DOHH2 (cell line): ENCODE data around the gene SPATA2.

Source experiments
- H3F3A ChIP-seq: fragments of 200-600 bp; sonication (generic), shearing (Covaris generic); 2 replicates; pipeline ENCODE4 v1.6.0; 2016; ENCODE audit warnings: antibody characterized with exemption, mild to moderate bottlenecking; ENCODE audit not compliant: control insufficient read depth, insufficient read depth
- H3K27ac ChIP-seq: fragments of 200-600 bp; sonication (generic); 2 replicates; pipeline ENCODE4 v1.5.1; 2014; ENCODE audit warnings: low read depth, mild to moderate bottlenecking, low read length, moderate library complexity
- H3K27me3 ChIP-seq: fragments of 200-600 bp; sonication (generic); 2 replicates; pipeline ENCODE4 v1.6.1; 2014; ENCODE audit warnings: mild to moderate bottlenecking, low read length, mixed read lengths; ENCODE audit not compliant: control insufficient read depth
- H3K36me3 ChIP-seq: fragments of 200-600 bp; sonication (generic); 2 replicates; pipeline ENCODE4 v1.6.1; 2014; ENCODE audit warnings: mild to moderate bottlenecking, low read length, moderate library complexity, mixed read lengths; ENCODE audit not compliant: control insufficient read depth
- H3K4me1 ChIP-seq: fragments of 200-600 bp; sonication (generic); 2 replicates; pipeline ENCODE4 v1.6.1; 2014; ENCODE audit warnings: mild to moderate bottlenecking, low read length, mixed read lengths; ENCODE audit not compliant: control insufficient read depth
- H3K4me2 ChIP-seq: fragments of 200-600 bp; sonication (generic); 2 replicates; pipeline ENCODE4 v1.6.0; 2014; ENCODE audit warnings: mild to moderate bottlenecking, low read length, moderate library complexity
- H3K4me3 ChIP-seq: fragments of 200-600 bp; sonication (generic); 2 replicates; pipeline ENCODE4 v1.5.1; 2014; ENCODE audit warnings: mild to moderate bottlenecking, low read length, mixed read lengths
- H3K79me2 ChIP-seq: fragments of 200-600 bp; sonication (generic); 2 replicates; pipeline ENCODE4 v1.6.1; 2014; ENCODE audit warnings: mild to moderate bottlenecking, low read length, mixed read lengths; ENCODE audit not compliant: control insufficient read depth
- H3K9me2 ChIP-seq: fragments of 200-600 bp; sonication (generic); replicated peaks from 2 replicates; pipeline ENCODE4 v1.6.1; 2014; ENCODE audit warnings: mild to moderate bottlenecking, low read length, mixed read lengths; ENCODE audit not compliant: control insufficient read depth
- H3K9me3 ChIP-seq: fragments of 200-600 bp; sonication (generic); 2 replicates; pipeline ENCODE4 v1.6.1; 2014; ENCODE audit warnings: antibody characterized with exemption, low read length, mixed read lengths; ENCODE audit not compliant: control insufficient read depth, insufficient read depth
- H4K20me1 ChIP-seq: fragments of 200-600 bp; sonication (generic); 2 replicates; pipeline ENCODE4 v1.6.0; 2014; ENCODE audit warnings: low read depth, mild to moderate bottlenecking, antibody characterized with exemption, low read length, moderate library complexity; ENCODE audit not compliant: control insufficient read depth, insufficient read depth
- CTCF ChIP-seq: fragments of 200-600 bp; sonication (generic); IDR thresholded peaks from one replicate; pipeline ENCODE4 v1.5.1; 2014; ENCODE audit warnings: antibody characterized with exemption, mild to moderate bottlenecking, low read depth, low read length; ENCODE audit not compliant: poor library complexity, severe bottlenecking
- EZH2phosphoT487 ChIP-seq: fragments of 200-600 bp; sonication (generic); IDR thresholded peaks from 2 replicates; pipeline ENCODE4 v1.6.1; 2017; ENCODE audit warnings: borderline replicate concordance, mild to moderate bottlenecking, antibody characterized with exemption, low read length, moderate library complexity, mixed read lengths

SPATA2 gene

DNA sequence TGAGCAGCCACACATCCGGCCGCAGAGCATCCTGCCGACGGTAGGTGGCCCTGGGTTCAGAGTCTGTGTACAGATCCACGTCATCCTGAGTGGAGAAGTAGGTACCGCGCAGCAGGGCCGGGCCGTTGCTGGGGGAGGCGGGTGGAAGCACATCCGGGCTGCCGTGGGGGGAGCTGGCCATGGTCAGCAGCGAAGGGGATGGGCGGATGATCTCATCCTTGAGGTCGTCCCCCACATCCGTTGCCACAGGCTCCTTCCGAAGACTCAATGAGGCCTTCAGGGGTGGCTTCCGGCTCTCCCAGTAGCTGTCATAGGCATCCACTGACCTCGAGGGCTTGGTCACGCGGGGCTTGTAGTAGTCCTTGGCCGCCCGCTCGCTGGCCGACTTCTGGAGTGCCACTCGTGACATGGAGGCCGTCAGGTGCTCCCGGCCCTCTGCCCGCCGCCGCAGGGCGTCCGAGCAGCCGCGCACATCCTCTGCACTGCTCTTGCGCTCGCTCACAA, 9.2 kb downstream of the SPATA2 start:
- no peaks in the 10 kb centered on the region for H3K27me3 ChIP-seq
- no peak overlapping the region for H3K4me2 ChIP-seq
- no peaks in the 10 kb centered on the region for H3K4me1 ChIP-seq
- H3K36me3 ChIP-seq, result peaks cover 38% of the 10 kb centered on the region
- H3F3A ChIP-seq, result no peaks in the 10 kb centered on the region
- no peaks in the 10 kb centered on the region for H3K9me3 ChIP-seq
- H3K27ac ChIP-seq, result no peak overlapping the region
- H3K4me3 ChIP-seq, result no peak overlapping the region
- no peaks in the 10 kb centered on the region; the same call in 1 of the 2 replicates for H4K20me1 ChIP-seq
- H3K9me2 ChIP-seq, result no peaks in the 10 kb centered on the region
- TF ChIP-seq CTCF, result no peak
- peaks cover 24% of the 10 kb centered on the region for H3K79me2 ChIP-seq

DNA sequence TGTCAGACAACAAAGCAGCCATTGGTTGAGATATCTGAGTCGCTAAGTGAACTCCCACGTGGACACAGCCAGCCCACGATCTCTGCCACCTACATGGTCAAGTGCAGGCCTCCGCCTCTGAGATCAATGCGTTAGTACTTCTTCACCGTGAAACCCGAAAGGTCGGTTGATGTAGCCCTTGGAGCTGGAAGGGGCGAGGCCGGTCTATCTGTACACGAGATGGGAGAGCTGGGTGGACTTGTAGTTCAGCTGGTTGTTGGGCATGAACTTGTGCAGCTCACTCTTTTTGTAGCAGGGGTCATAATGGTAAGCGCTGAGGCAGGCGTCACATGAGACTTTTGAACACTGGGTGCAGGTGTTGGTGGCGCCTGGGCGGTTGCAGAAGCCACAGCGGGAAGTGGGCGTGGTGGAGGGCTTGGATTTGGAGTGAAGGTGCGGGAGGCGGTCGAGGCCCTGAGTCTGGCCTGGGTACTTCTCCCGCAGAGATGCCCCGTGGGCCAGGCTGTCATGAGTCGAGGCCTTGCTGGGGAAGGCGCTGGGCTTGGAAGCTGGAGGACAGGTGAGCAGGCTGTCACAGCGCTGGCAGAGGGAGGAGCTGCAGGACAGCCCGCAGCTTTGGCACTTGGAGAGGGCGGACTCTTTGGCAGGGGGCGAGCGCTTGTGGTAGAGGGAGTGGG, 9.8 kb downstream of the SPATA2 start:
- no peak for TF ChIP-seq EZH2phosphoT487
- TF ChIP-seq CTCF, result no peak
- Histone ChIP-seq H3F3A (no peaks in the 10 kb centered on the region), H3K4me2 (no peak overlapping the region), H3K9me3 (no peaks in the 10 kb centered on the region), H3K4me1 (no peaks in the 10 kb centered on the region), H4K20me1 (no peaks in the 10 kb centered on the region; the same call in 1 of the 2 replicates), H3K79me2 (peaks cover 18% of the 10 kb centered on the region), H3K9me2 (no peaks in the 10 kb centered on the region), H3K36me3 (peaks cover 36% of the 10 kb centered on the region), H3K27me3 (no peaks in the 10 kb centered on the region), H3K4me3 (no peak overlapping the region), H3K27ac (no peak overlapping the region)

- H3K27me3 ChIP-seq, result no peaks in the 10 kb centered on the region
- H3K36me3 ChIP-seq, result peaks cover 32% of the 10 kb centered on the region
- no peak overlapping the region for H3K4me3 ChIP-seq
- H3K79me2 ChIP-seq, result peaks cover 9% of the 10 kb centered on the region
- no peak overlapping the region for H3K4me2 ChIP-seq
- H3K27ac ChIP-seq, result no peak overlapping the region
- H4K20me1 ChIP-seq, result no peaks in the 10 kb centered on the region; the same call in 1 of the 2 replicates
- TF ChIP-seq EZH2phosphoT487 (no peak), CTCF (no peak)
- no peaks in the 10 kb centered on the region for H3K4me1 ChIP-seq
- H3K9me3 ChIP-seq, result no peaks in the 10 kb centered on the region
- no peaks in the 10 kb centered on the region for H3K9me2 ChIP-seq
- H3F3A ChIP-seq, result no peaks in the 10 kb centered on the region
These were observed 10.7 kb downstream of the SPATA2 start for GRCh38 chr20:49904440-49905214.
